Keratinocyte (primary cell): ENCODE results near the gene ANO8. TPM values are rescaled to one million over a fixed set of nuclear protein-coding genes. Genes with fewer than 3 reads are reported as not detected.

Experiments used
- polyA plus RNA-seq, 5 experiments: library from polyadenylated mRNA; depleted of rRNA in 3 of 5; stranded (reverse) in 3 of 5; stranded (forward) in 1 of 5; unstranded in 1 of 5; fragments of >200 nt; gene quantifications; 1 replicate in 1 of 5; 2 replicates in 3 of 5; 3 replicates in 1 of 5; pipeline versions ENCODE4 v1.2.1 to v1.2.3, GENCODE V29; 2011 to 2012; ENCODE audit warnings: missing spikeins in 2 of 5, low read depth in 1 of 5, low replicate concordance in 1 of 5

The ANO8 gene
- polyA plus RNA-seq, 1 donor (not counting 4 experiments of a cell fraction or from before 2014, with no cell fraction given), result 1.6 TPM

Other genes starting within 250 kb of the ANO8 start
- gene USE1, start 119.5 kb downstream of the ANO8 start, polyA plus RNA-seq, result 18.0 to 24.1 TPM (median 20.7 TPM) in 3 replicates
- gene OCEL1, start 108.6 kb downstream of the ANO8 start, polyA plus RNA-seq, result 2.1 to 6.6 TPM (median 2.2 TPM) in 3 replicates
- 12.3 to 20.2 TPM (median 12.9 TPM) in 3 replicates for gene NR2F6, start 88.9 kb downstream of the ANO8 start, polyA plus RNA-seq
- not detected in 3 replicates for gene USHBP1, start 70.1 kb downstream of the ANO8 start, polyA plus RNA-seq
- gene BABAM1, start 67.4 kb downstream of the ANO8 start, polyA plus RNA-seq, result 83.1 to 92.8 TPM (median 83.1 TPM) in 3 replicates
- gene ANKLE1, start 53.0 kb downstream of the ANO8 start, polyA plus RNA-seq, result 0.30 to 0.41 TPM (median 0.39 TPM) in 3 replicates
- 4.1 to 11.2 TPM (median 8.7 TPM) in 3 replicates for gene ABHD8, start 31.4 kb downstream of the ANO8 start, polyA plus RNA-seq
- 49.2 to 63.7 TPM (median 59.6 TPM) in 3 replicates for gene MRPL34, start 29.0 kb downstream of the ANO8 start, polyA plus RNA-seq
- 59.4 to 75.4 TPM (median 62.8 TPM) in 3 replicates for gene DDA1, start 25.3 kb downstream of the ANO8 start, polyA plus RNA-seq
- gene GTPBP3, start 2.7 kb upstream of the ANO8 start, polyA plus RNA-seq, result 7.2 to 9.3 TPM (median 8.9 TPM) in 3 replicates
- not detected in 3 replicates for gene PLVAP, start 42.5 kb upstream of the ANO8 start, polyA plus RNA-seq
- gene CCDC194, start 59.3 kb upstream of the ANO8 start, polyA plus RNA-seq, result not detected in 3 replicates
- 4.0 to 8.4 TPM (median 4.4 TPM) in 3 replicates for gene BST2, start 70.8 kb upstream of the ANO8 start, polyA plus RNA-seq
- 23.3 to 36.6 TPM (median 33.0 TPM) in 3 replicates for gene MVB12A, start 85.2 kb upstream of the ANO8 start, polyA plus RNA-seq
- gene TMEM221, start 113.8 kb upstream of the ANO8 start, polyA plus RNA-seq, result 0.04 to 0.08 TPM (median 0.06 TPM) in 3 replicates
- not detected in 3 replicates for gene NXNL1, start 126.1 kb upstream of the ANO8 start, polyA plus RNA-seq
- 8.4 to 12.6 TPM (median 11.7 TPM) in 3 replicates for gene SLC27A1, start 135.7 kb upstream of the ANO8 start, polyA plus RNA-seq
- gene PGLS, start 176.8 kb upstream of the ANO8 start, polyA plus RNA-seq, result 30.2 to 71.5 TPM (median 33.8 TPM) in 3 replicates
- 89.4 to 126 TPM (median 90.9 TPM) in 3 replicates for gene COLGALT1, start 220.8 kb upstream of the ANO8 start, polyA plus RNA-seq